GM19035 (cell line): Measurements from ENCODE around the gene G6PD.
"Not testable (repeated sequence)": the region's sequence is repeated elsewhere in the genome, so short reads cannot be mapped to it uniquely, and the experiment has no call there.

Experiments
- ATAC-seq: cut with Tn5 transposase; IDR thresholded peaks from one replicate; pipeline ENCODE4 v1.9.1; 2021; ENCODE audit not compliant: unreplicated experiment

Gene G6PD

GRCh38 chrX:154545673-154546274 is 872 bp downstream of the G6PD start:
- ATAC-seq: no peak

GRCh38 chrX:154542723-154543424 is 3.8 kb downstream of the G6PD start:
- no peak for ATAC-seq

- no peak for ATAC-seq
These were observed 4.5 kb downstream of the G6PD start for GRCh38 chrX:154541896-154542722.

- no peak for ATAC-seq
These were observed 5.1 kb downstream of the G6PD start for GRCh38 chrX:154541589-154541895.

- no peak for ATAC-seq
These were observed 5.6 kb downstream of the G6PD start for GRCh38 chrX:154540897-154541535.

- not testable (repeated sequence) for ATAC-seq
These were observed 6.3 kb downstream of the G6PD start for GRCh38 chrX:154540365-154540764.

- ATAC-seq: no peak
These were observed 7.6 kb downstream of the G6PD start for GRCh38 chrX:154539077-154539476.

GRCh38 chrX:154535892-154536291 is 10.8 kb downstream of the G6PD start:
- ATAC-seq: no peak

- ATAC-seq: peak; percentile 89
These were observed 11.9 kb downstream of the G6PD start for GRCh38 chrX:154534526-154535322.

- ATAC-seq: no peak
These were observed 14.0 kb downstream of the G6PD start for GRCh38 chrX:154532690-154533089.

GRCh38 chrX:154531626-154532025 is 15.0 kb downstream of the G6PD start:
- ATAC-seq: no peak

GRCh38 chrX:154530286-154530685 is 16.4 kb downstream of the G6PD start:
- ATAC-seq: no peak

GRCh38 chrX:154529206-154529612 is 17.4 kb downstream of the G6PD start:
- ATAC-seq: no peak

GRCh38 chrX:154526901-154527675 is 19.6 kb downstream of the G6PD start:
- ATAC-seq: peak; percentile 83

- ATAC-seq: no peak
These were observed 20.8 kb downstream of the G6PD start for GRCh38 chrX:154525606-154526490.

- ATAC-seq: no peak
These were observed 27.3 kb downstream of the G6PD start for GRCh38 chrX:154519389-154519788.

GRCh38 chrX:154517101-154517781 is 29.4 kb downstream of the G6PD start:
- ATAC-seq: no peak

- peak; percentile 11 for ATAC-seq
These were observed 30.0 kb downstream of the G6PD start for GRCh38 chrX:154516656-154517100.
